Measurements from ENCODE around the gene CTPS1. TPM values are rescaled to one million over a fixed set of nuclear protein-coding genes. Genes with fewer than 3 reads are reported as not detected.
A peak's percentile ranks its signal among the peaks of the same experiment; 100 is the strongest.

The CTPS1 gene
- total RNA-seq, 1 experiment from 2014 or later: 166 TPM

DNA sequence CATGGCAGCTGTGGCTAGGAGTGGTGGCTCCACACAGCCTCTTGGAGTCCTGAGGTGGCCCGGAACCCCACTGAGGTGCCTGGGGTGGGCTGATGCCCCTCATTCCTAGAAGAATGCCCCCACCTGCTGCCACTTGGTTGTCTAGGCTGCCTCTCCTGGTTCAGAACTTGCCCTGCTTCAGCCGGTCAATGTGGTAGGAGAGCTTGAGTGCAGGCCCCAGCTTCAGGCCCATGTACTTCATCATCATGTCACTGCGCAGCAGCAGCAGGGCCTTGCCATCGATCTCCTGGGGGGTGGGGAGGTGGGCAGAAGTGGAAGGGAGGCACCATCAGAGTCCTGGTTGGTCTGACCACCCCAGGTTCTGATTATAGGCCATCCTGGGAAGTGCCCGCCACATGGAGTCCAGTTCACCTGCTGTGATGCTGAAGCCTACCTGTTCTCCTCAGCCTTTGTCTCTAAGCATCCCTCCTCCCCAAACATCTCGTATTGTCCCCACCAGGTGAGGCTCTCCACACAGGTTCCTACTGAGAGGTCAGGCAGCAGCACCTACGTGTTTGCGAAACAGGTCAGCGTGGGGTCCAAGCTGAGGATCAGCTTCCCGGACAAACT, 48.6 kb downstream of the CTPS1 start:
- H3K4me1 ChIP-seq (ENCODE audit: control insufficient read depth, insufficient read depth, low read length): no peaks in the 10 kb centered on the region; the same call in 1 of the 2 replicates
- BruUV-seq (replicated peaks): no TSS peak
- H3K4me3 ChIP-seq (ENCODE audit: low read depth in 2 of 2, low read length in 2 of 2): no peak overlapping the region
- H3K9me3 ChIP-seq (ENCODE audit: control insufficient read depth, insufficient read depth, low read depth, low read length): no peaks in the 10 kb centered on the region
- no peaks in the 10 kb centered on the region for H3K27me3 ChIP-seq (ENCODE audit: control insufficient read depth, insufficient read depth, low read length)
- TF ChIP-seq, protein P1, sequence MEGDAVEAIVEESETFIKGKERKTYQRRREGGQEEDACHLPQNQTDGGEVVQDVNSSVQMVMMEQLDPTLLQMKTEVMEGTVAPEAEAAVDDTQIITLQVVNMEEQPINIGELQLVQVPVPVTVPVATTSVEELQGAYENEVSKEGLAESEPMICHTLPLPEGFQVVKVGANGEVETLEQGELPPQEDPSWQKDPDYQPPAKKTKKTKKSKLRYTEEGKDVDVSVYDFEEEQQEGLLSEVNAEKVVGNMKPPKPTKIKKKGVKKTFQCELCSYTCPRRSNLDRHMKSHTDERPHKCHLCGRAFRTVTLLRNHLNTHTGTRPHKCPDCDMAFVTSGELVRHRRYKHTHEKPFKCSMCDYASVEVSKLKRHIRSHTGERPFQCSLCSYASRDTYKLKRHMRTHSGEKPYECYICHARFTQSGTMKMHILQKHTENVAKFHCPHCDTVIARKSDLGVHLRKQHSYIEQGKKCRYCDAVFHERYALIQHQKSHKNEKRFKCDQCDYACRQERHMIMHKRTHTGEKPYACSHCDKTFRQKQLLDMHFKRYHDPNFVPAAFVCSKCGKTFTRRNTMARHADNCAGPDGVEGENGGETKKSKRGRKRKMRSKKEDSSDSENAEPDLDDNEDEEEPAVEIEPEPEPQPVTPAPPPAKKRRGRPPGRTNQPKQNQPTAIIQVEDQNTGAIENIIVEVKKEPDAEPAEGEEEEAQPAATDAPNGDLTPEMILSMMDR (IDR thresholded peaks at IDR 0.05): no peak
- no peak for TF ChIP-seq SIN3A (IDR thresholded peaks at IDR 0.05; ENCODE audit: borderline replicate concordance, insufficient read depth, low read depth, low read length)
- TF ChIP-seq TCF7L2 (IDR thresholded peaks at IDR 0.05; ENCODE audit: low read depth, low read length): no peak
- TF ChIP-seq POLR2AphosphoS5 (IDR thresholded peaks at IDR 0.05; ENCODE audit: low read depth, low read length): 0 out of 2 replicates have a peak, but pooled peaks have one; percentile 9
- TF ChIP-seq, protein P2, sequence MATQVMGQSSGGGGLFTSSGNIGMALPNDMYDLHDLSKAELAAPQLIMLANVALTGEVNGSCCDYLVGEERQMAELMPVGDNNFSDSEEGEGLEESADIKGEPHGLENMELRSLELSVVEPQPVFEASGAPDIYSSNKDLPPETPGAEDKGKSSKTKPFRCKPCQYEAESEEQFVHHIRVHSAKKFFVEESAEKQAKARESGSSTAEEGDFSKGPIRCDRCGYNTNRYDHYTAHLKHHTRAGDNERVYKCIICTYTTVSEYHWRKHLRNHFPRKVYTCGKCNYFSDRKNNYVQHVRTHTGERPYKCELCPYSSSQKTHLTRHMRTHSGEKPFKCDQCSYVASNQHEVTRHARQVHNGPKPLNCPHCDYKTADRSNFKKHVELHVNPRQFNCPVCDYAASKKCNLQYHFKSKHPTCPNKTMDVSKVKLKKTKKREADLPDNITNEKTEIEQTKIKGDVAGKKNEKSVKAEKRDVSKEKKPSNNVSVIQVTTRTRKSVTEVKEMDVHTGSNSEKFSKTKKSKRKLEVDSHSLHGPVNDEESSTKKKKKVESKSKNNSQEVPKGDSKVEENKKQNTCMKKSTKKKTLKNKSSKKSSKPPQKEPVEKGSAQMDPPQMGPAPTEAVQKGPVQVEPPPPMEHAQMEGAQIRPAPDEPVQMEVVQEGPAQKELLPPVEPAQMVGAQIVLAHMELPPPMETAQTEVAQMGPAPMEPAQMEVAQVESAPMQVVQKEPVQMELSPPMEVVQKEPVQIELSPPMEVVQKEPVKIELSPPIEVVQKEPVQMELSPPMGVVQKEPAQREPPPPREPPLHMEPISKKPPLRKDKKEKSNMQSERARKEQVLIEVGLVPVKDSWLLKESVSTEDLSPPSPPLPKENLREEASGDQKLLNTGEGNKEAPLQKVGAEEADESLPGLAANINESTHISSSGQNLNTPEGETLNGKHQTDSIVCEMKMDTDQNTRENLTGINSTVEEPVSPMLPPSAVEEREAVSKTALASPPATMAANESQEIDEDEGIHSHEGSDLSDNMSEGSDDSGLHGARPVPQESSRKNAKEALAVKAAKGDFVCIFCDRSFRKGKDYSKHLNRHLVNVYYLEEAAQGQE (IDR thresholded peaks at IDR 0.05; ENCODE audit: insufficient read depth in 1 of 2, low read depth in 2 of 2, low read length in 1 of 2): no peak
- in situ Hi-C loops (cut with HindIII; ENCODE audit: low pct_unique_long_range_greater_than_20kb, low sequenced_read_pairs) (no loop called here), intact Hi-C loops (cut with micrococcal nuclease; ENCODE audit: unreplicated experiment) (no loop called here)
- H3K27ac ChIP-seq (ENCODE audit: low read length): no peak overlapping the region
- DNase-seq (ENCODE audit: low read depth, low spot score) (no peak), ATAC-seq (no peak)
- ChIA-PET POLR2A (no interaction called here), CTCF (no interaction called here)
- no peaks in the 10 kb centered on the region; the same call in 1 of the 2 replicates for H3K36me3 ChIP-seq (ENCODE audit: control insufficient read depth, insufficient read depth, low read length)

DNA sequence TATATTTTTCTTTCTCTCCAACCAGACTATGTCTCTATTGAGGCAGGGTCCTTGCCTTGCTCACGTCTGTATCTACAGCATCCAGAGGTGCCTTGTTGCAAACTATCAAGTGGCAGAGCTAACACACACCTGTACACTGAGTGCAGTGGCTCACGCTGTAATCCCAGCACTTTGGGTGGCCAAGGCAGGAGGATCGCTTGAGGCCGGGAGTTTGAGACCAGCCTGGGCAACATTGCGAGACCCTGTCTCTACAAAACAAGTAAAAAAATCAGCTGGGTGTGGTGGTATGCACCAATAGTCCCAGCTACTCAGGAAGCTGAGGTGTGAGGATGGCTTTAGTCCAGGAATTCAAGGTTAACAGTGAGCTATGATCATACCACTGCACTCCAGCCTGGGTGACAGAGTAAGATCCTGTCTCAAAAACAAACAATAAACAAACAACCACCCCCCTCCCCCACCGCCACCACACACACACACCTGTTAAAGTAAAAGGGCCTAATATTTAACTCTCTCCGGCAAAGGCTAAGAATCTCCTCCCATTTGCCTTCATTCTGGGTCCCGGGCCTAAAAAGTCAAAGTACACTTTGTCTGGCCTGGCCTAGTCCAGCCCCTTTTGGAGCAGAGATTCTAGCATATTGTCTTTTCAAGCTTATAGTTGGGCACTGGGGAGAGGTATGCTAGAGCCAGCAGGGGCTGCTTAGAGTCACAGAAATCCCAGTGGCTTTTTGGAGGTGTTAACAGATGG, 51.5 kb downstream of the CTPS1 start:
- ChIA-PET POLR2A (interaction anchor here (0.5 kb wide), 1 partner anchor 85 kb away, joined by 3 read pairs; no protein-coding TSS in a partner anchor), CTCF (no interaction called here)
- H3K9me3 ChIP-seq (ENCODE audit: control insufficient read depth, insufficient read depth, low read depth, low read length): no peaks in the 10 kb centered on the region
- no peaks in the 10 kb centered on the region; the same call in 1 of the 2 replicates for H3K4me1 ChIP-seq (ENCODE audit: control insufficient read depth, insufficient read depth, low read length)
- ATAC-seq (no peak), DNase-seq (ENCODE audit: low read depth, low spot score) (no peak)
- TF ChIP-seq SIN3A (IDR thresholded peaks at IDR 0.05; ENCODE audit: borderline replicate concordance, insufficient read depth, low read depth, low read length) (no peak), TCF7L2 (IDR thresholded peaks at IDR 0.05; ENCODE audit: low read depth, low read length) (no peak), POLR2AphosphoS5 (IDR thresholded peaks at IDR 0.05; ENCODE audit: low read depth, low read length) (no peak)
- TF ChIP-seq, protein P2 (IDR thresholded peaks at IDR 0.05; ENCODE audit: insufficient read depth in 1 of 2, low read depth in 2 of 2, low read length in 1 of 2): no peak
- TF ChIP-seq, protein P1 (IDR thresholded peaks at IDR 0.05): no peak
- no TSS peak for BruUV-seq (replicated peaks)
- H3K4me3 ChIP-seq (ENCODE audit: low read depth in 2 of 2, low read length in 2 of 2): no peak overlapping the region
- H3K36me3 ChIP-seq (ENCODE audit: control insufficient read depth, insufficient read depth, low read length): no peaks in the 10 kb centered on the region; the same call in 1 of the 2 replicates
- H3K27ac ChIP-seq (ENCODE audit: low read length): no peak overlapping the region
- no peaks in the 10 kb centered on the region for H3K27me3 ChIP-seq (ENCODE audit: control insufficient read depth, insufficient read depth, low read length)
- in situ Hi-C loops (cut with HindIII; ENCODE audit: low pct_unique_long_range_greater_than_20kb, low sequenced_read_pairs) (no loop called here), intact Hi-C loops (cut with micrococcal nuclease; ENCODE audit: unreplicated experiment) (no loop called here)

Data from Panc1 (cell line).